ENCODE data around the gene CEACAM20.

CEACAM20 gene

GRCh38 chr19:44529536-44529935, at the start of gene CEACAM20:
TSS of gene CEACAM20 (minus strand) at chr19:44529675. CDS start at chr19:44529509, 166 bp downstream.
- H3K36me3 Mint-ChIP-seq (ENCODE audit: low read depth) = no peaks in the 10 kb centered on the region
- H3K27ac Mint-ChIP-seq = no peak within 1 kb of the TSS
- intact Hi-C loops (cut with micrococcal nuclease) = no loop called here
- no peak within 1 kb of the TSS for H3K4me3 Mint-ChIP-seq
- peaks cover 8% of the 10 kb centered on the region for H3K4me1 Mint-ChIP-seq (ENCODE audit: low read depth)
- H3K27me3 Mint-ChIP-seq = peaks cover 10% of the 10 kb centered on the region
- no peaks in the 10 kb centered on the region for H3K9me3 Mint-ChIP-seq

DNA sequence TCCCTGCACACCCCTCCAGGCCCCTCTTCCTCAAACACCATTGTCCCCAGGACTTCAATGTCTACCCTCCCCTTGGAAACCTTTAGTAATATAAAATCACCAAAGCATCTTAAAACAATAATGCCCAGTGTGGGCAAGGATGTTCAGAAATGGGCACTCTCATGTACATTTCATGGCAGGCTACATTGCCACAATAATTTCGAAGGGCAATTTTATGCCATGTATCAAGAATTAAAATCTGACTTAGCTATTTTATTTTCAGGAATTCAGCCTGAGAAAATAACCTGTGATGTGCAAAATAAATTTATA, 48.0 kb upstream of the CEACAM20 start:
- intact Hi-C loops (cut with micrococcal nuclease) = no loop called here
- Mint-ChIP-seq H3K4me3 (no peak overlapping the region), H3K36me3 (ENCODE audit: low read depth) (no peaks in the 10 kb centered on the region), H3K9me3 (peaks cover 6% of the 10 kb centered on the region), H3K27me3 (peaks cover 13% of the 10 kb centered on the region), H3K4me1 (ENCODE audit: low read depth) (peaks cover 30% of the 10 kb centered on the region), H3K27ac (no peak overlapping the region)

- Mint-ChIP-seq H3K4me3 (no peak overlapping the region), H3K4me1 (ENCODE audit: low read depth) (peaks cover 31% of the 10 kb centered on the region), H3K36me3 (ENCODE audit: low read depth) (no peaks in the 10 kb centered on the region), H3K27ac (no peak overlapping the region), H3K27me3 (peaks cover 12% of the 10 kb centered on the region), H3K9me3 (peaks cover under 1% of the 10 kb centered on the region)
- intact Hi-C loops (cut with micrococcal nuclease) = no loop called here
These were observed 47.5 kb upstream of the CEACAM20 start for GRCh38 chr19:44576843-44577565.

- H3K36me3 Mint-ChIP-seq (ENCODE audit: low read depth) = no peaks in the 10 kb centered on the region
- intact Hi-C loops (cut with micrococcal nuclease) = no loop called here
- H3K27ac Mint-ChIP-seq = no peak overlapping the region
- no peaks in the 10 kb centered on the region for H3K9me3 Mint-ChIP-seq
- peaks cover 32% of the 10 kb centered on the region for H3K4me1 Mint-ChIP-seq (ENCODE audit: low read depth)
- H3K4me3 Mint-ChIP-seq = no peak overlapping the region
- H3K27me3 Mint-ChIP-seq = peaks cover 16% of the 10 kb centered on the region
These were observed 45.7 kb upstream of the CEACAM20 start for GRCh38 chr19:44575116-44575700.

GRCh38 chr19:44574186-44574950, 44.9 kb upstream of the CEACAM20 start:
- no peak overlapping the region for H3K27ac Mint-ChIP-seq
- intact Hi-C loops (cut with micrococcal nuclease) = loop anchor here (5.0 kb wide), 1 partner anchor 268 kb away; no protein-coding TSS in a partner anchor
- H3K4me3 Mint-ChIP-seq = no peak overlapping the region
- no peaks in the 10 kb centered on the region for H3K9me3 Mint-ChIP-seq
- peaks cover 17% of the 10 kb centered on the region for H3K27me3 Mint-ChIP-seq
- H3K36me3 Mint-ChIP-seq (ENCODE audit: low read depth) = no peaks in the 10 kb centered on the region
- H3K4me1 Mint-ChIP-seq (ENCODE audit: low read depth) = peaks cover 29% of the 10 kb centered on the region

DNA sequence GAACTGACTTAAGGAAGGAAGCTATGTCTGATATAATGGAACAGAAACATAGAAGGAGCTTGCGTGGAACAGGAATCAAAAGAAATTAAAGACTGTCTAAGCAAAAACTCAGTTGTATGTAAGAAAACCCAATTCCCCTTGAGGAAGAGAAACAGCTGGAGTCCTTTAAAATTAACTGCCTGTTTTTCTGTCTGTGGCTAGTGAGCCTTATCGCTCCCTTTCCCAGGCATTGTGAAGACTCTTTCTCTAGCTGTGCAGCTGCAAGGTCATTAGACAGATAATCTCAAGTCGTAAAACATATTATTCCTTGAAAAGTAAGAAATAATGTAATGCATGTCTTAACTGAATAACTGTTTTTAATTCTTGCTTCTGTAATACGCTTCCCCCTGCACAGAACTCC, 44.2 kb upstream of the CEACAM20 start:
- Mint-ChIP-seq H3K36me3 (ENCODE audit: low read depth) (no peaks in the 10 kb centered on the region), H3K4me1 (ENCODE audit: low read depth) (peaks cover 29% of the 10 kb centered on the region), H3K27me3 (peaks cover 21% of the 10 kb centered on the region), H3K4me3 (no peak overlapping the region), H3K27ac (no peak overlapping the region), H3K9me3 (no peaks in the 10 kb centered on the region)
- intact Hi-C loops (cut with micrococcal nuclease) = loop anchor here (5.0 kb wide), 1 partner anchor 269 kb away; no protein-coding TSS in a partner anchor

- H3K4me1 Mint-ChIP-seq (ENCODE audit: low read depth) = peaks cover 29% of the 10 kb centered on the region
- no peaks in the 10 kb centered on the region for H3K9me3 Mint-ChIP-seq
- intact Hi-C loops (cut with micrococcal nuclease) = loop anchor here (5.0 kb wide), 1 partner anchor 269 kb away; no protein-coding TSS in a partner anchor
- no peaks in the 10 kb centered on the region for H3K36me3 Mint-ChIP-seq (ENCODE audit: low read depth)
- no peak overlapping the region for H3K27ac Mint-ChIP-seq
- H3K27me3 Mint-ChIP-seq = peaks cover 20% of the 10 kb centered on the region
- no peak overlapping the region for H3K4me3 Mint-ChIP-seq
These were observed 43.7 kb upstream of the CEACAM20 start for GRCh38 chr19:44573183-44573582.

- H3K27ac Mint-ChIP-seq = no peak overlapping the region
- H3K27me3 Mint-ChIP-seq = peaks cover 15% of the 10 kb centered on the region
- intact Hi-C loops (cut with micrococcal nuclease) = loop anchor here (5.0 kb wide), 1 partner anchor 270 kb away; no protein-coding TSS in a partner anchor
- no peaks in the 10 kb centered on the region for H3K36me3 Mint-ChIP-seq (ENCODE audit: low read depth)
- H3K4me3 Mint-ChIP-seq = no peak overlapping the region
- no peaks in the 10 kb centered on the region for H3K9me3 Mint-ChIP-seq
- peaks cover 29% of the 10 kb centered on the region for H3K4me1 Mint-ChIP-seq (ENCODE audit: low read depth)
These were observed 43.1 kb upstream of the CEACAM20 start for GRCh38 chr19:44572581-44572900.

DNA sequence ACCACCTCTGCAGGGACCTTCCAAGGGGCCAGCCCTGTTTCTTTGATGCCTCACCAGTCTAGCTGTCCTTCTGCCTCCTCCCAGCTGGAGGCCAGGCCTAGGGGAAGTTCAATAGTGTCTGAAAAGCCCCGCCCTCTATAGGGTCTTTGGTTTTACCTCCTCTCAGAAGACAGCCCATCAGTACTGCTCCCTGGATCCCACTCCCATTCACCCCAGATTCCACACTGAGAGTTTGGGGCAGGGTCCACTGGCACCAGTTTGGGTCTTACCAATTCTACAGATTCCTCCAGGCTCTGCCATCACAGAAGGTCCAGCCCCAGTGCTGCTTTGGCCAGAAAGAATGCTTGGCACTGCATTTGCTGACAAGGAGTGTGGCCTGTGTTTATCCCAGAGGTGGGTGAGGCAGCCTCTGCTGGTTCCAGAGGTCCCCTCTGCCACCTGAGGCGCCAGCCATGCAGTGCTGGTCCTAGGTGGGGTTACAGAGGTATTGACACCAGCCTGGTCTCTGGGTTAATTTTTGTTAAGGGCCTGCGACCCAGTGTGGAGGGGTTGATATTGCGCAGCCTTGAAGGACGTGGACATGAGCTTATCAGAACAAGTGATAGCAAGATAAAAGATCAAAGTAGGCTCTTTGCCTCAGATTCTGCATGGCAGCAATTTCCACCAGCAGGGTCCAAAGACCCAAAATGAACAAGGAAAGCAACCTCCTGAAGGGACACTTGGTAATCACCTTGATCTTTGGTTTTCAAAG, 42.5 kb upstream of the CEACAM20 start:
- intact Hi-C loops (cut with micrococcal nuclease) = loop anchor here (1.0 to 5.0 kb wide), 3 partner anchors 85 to 270 kb away; no protein-coding TSS in a partner anchor
- peaks cover 16% of the 10 kb centered on the region for H3K27me3 Mint-ChIP-seq
- no peaks in the 10 kb centered on the region for H3K36me3 Mint-ChIP-seq (ENCODE audit: low read depth)
- H3K27ac Mint-ChIP-seq = no peak overlapping the region
- H3K4me3 Mint-ChIP-seq = no peak overlapping the region
- H3K4me1 Mint-ChIP-seq (ENCODE audit: low read depth) = peaks cover 32% of the 10 kb centered on the region
- no peaks in the 10 kb centered on the region for H3K9me3 Mint-ChIP-seq

DNA sequence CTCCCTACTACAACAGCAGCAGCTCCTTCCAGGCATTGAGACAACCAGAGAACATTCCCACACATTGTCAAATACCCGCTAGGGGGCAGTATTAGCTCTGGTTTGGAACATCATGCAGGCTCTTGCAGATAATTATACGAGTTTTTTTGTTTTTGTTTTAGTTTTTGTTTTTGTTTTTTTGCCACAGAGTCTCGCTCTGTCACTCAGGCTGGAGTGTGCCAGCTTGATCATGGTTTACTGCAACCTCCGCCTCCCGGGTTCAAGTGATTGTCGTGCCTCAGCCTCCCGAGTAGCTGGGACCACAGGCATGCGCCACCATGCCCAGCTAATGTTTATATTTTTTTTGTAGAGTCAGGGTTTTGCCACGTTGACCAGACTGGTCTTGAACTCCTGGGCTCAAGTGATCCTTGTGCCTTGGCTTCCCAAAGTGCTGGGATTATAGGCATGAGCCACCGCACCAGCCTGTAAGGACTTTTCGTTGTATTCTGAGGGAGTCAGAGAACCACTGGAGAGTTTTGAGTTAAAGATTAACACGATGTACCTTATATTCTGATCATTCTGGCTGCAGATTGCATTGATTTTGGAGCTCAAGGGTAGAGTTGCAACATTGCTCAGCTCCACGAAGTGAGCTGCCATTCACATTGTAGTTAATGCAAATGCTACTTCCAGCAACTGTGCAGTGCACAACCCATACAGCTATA, 41.7 kb upstream of the CEACAM20 start:
- Mint-ChIP-seq H3K9me3 (no peaks in the 10 kb centered on the region), H3K27me3 (peaks cover 16% of the 10 kb centered on the region), H3K4me3 (no peak overlapping the region), H3K36me3 (ENCODE audit: low read depth) (no peaks in the 10 kb centered on the region), H3K27ac (no peak overlapping the region), H3K4me1 (ENCODE audit: low read depth) (peaks cover 39% of the 10 kb centered on the region)
- intact Hi-C loops (cut with micrococcal nuclease) = loop anchor here (1.0 to 5.0 kb wide), 3 partner anchors 86 to 271 kb away; no protein-coding TSS in a partner anchor

DNA sequence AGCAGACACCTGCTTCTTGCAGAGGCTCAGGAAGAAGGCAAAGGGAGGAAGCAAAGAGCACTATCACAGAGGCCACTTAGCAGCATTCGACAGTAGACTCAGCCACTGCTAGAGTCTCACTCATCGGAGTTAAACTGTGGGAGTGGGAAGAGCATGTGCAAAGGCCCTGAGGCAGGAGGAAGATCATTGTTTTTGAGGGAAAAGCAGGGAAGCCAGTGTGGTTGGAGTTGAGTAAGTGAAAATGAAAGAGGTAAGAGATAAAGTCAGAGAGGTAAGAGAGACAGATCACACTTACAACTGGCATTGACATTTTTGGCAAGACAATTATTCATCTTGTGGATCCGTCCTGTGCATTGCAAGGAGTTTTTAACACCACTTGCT, 41.1 kb upstream of the CEACAM20 start:
- Mint-ChIP-seq H3K4me1 (ENCODE audit: low read depth) (peaks cover 44% of the 10 kb centered on the region), H3K27ac (no peak overlapping the region), H3K36me3 (ENCODE audit: low read depth) (no peaks in the 10 kb centered on the region), H3K27me3 (peaks cover 18% of the 10 kb centered on the region), H3K9me3 (no peaks in the 10 kb centered on the region), H3K4me3 (no peak overlapping the region)
- intact Hi-C loops (cut with micrococcal nuclease) = loop anchor here (2.0 to 5.0 kb wide), 2 partner anchors 200 to 272 kb away; no protein-coding TSS in a partner anchor

DNA sequence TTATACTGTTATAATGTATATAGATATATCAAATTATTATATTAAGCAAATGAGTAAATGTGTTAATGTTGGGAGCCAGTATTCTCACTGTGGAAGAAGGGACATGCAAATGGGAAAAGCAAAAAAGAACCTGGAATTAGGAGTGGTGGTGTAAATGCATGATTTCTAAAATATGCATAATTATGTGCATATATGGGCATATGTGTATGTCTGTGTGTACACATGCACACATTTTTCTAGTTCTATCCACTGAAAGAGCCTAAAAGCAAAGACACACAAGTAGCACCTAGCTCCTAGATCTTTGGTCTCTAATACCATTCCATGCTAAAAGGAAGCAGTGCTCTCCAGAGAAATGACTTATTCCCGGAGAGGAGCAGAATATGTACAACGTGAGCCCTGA, 38.3 kb upstream of the CEACAM20 start:
- peaks cover 13% of the 10 kb centered on the region for H3K27me3 Mint-ChIP-seq
- peaks cover 41% of the 10 kb centered on the region for H3K4me1 Mint-ChIP-seq (ENCODE audit: low read depth)
- intact Hi-C loops (cut with micrococcal nuclease) = no loop called here
- H3K9me3 Mint-ChIP-seq = no peaks in the 10 kb centered on the region
- no peaks in the 10 kb centered on the region for H3K36me3 Mint-ChIP-seq (ENCODE audit: low read depth)
- no peak overlapping the region for H3K27ac Mint-ChIP-seq
- no peak overlapping the region for H3K4me3 Mint-ChIP-seq

- H3K27me3 Mint-ChIP-seq = peaks cover 13% of the 10 kb centered on the region
- no peaks in the 10 kb centered on the region for H3K36me3 Mint-ChIP-seq (ENCODE audit: low read depth)
- H3K9me3 Mint-ChIP-seq = no peaks in the 10 kb centered on the region
- intact Hi-C loops (cut with micrococcal nuclease) = no loop called here
- H3K4me1 Mint-ChIP-seq (ENCODE audit: low read depth) = peaks cover 34% of the 10 kb centered on the region
- H3K27ac Mint-ChIP-seq = no peak overlapping the region
- H3K4me3 Mint-ChIP-seq = no peak overlapping the region
These were observed 37.5 kb upstream of the CEACAM20 start for GRCh38 chr19:44566984-44567383.
